Fibroblast of mammary gland (primary cell): ENCODE results near the gene SRRM3.
A peak's percentile ranks its signal among the peaks of the same experiment; 100 is the strongest.
"Not testable (repeated sequence)": the region's sequence is repeated elsewhere in the genome, so short reads cannot be mapped to it uniquely, and the experiment has no call there.

Experiments used
- DNase-seq: peaks from one replicate; pipeline ENCODE4 v3.0.0-alpha.2; 2010; ENCODE audit warnings: low read depth
- H3K4me3 ChIP-seq: 2 replicates; pipeline ENCODE4 v1.5.1; 2011; ENCODE audit warnings: low read depth, mild to moderate bottlenecking, low read length, moderate library complexity; ENCODE audit not compliant: control insufficient read depth
- TF ChIP-seq, protein P1 (sequence below): conservative IDR thresholded peaks from 2 replicates; pipeline ENCODE4 v1.5.1; 2011; ENCODE audit warnings: low read depth, low read length, inconsistent platforms; ENCODE audit not compliant: control insufficient read depth, insufficient read depth

The SRRM3 gene

DNA sequence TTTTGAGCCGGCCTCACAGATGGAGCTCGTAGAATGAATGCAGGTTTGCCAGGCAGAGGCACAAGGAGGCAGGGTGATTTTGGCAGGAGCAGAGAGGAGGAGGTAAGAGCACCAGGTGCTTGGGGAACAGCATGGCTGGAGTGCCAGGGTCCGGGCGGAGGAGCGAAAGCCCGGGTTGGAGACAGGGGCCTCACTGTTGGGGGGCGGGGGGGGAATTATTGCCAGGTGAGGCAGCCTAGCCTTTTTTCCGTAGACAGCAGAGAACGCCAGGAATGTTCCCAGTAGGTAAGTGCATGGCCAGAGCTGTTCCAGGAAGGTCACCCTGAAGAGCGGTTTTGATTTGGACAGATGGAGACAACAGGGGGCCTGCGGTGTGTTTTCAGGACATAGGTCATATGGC lies 9.5 kb downstream of the SRRM3 start:
- TF ChIP-seq, protein P1, sequence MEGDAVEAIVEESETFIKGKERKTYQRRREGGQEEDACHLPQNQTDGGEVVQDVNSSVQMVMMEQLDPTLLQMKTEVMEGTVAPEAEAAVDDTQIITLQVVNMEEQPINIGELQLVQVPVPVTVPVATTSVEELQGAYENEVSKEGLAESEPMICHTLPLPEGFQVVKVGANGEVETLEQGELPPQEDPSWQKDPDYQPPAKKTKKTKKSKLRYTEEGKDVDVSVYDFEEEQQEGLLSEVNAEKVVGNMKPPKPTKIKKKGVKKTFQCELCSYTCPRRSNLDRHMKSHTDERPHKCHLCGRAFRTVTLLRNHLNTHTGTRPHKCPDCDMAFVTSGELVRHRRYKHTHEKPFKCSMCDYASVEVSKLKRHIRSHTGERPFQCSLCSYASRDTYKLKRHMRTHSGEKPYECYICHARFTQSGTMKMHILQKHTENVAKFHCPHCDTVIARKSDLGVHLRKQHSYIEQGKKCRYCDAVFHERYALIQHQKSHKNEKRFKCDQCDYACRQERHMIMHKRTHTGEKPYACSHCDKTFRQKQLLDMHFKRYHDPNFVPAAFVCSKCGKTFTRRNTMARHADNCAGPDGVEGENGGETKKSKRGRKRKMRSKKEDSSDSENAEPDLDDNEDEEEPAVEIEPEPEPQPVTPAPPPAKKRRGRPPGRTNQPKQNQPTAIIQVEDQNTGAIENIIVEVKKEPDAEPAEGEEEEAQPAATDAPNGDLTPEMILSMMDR: no peak
- no peak overlapping the region for H3K4me3 ChIP-seq
- no peak for DNase-seq

DNA sequence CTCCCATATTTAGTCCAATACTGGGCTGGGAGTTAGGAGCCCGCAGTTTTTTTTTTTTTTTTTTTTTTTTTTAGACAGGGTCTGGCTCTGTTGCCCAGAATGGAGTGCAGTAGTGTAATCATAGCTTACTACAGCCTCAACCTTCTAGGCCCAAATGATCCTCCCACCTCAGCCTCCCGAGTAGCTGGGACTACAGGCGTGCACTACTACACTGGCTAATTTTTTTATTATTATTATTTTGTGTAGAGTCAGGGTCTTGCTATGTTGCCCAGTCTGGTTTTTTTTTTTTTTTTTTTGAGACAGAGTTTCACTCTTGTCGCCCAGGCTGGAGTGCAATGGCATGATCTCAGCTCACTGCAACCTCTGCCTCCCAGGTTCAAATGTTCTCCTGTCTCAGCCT lies 13.7 kb downstream of the SRRM3 start:
- DNase-seq, H3K4me3 ChIP-seq: not testable (repeated sequence)

DNA sequence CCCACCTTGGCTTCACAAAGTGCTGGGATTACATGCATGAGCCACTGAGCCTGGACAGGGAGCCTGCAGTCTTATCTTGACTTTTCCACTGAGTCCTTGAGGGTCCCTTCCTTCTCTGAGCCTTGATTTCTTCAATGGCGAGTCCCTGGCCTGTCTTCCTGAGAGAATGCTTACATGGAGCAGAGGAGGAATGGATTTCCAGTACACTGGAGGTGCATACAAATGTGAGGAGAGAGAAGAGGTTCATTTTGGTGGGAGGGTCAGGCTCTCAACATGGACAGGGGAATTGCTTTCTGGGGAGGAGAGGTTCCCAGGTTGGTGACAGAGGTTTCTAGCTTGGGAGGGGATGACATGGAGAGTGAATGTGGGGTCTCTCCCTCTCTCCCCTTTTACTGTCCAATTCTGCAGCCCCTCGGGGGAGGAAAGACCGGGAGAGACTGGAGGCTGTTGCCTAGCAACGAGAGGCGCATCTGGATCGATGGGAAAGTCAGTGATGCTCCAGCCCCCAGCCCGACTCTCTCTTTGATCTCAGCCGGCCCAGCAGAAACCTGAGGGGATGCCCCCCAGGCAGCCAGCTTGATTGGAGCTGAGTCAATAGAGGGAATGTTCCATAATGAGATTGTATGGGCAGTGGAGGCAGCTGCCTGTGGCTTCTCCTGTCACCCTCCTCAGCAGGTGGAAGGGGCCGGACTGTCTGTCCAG lies 14.8 kb downstream of the SRRM3 start:
- DNase-seq: no peak
- H3K4me3 ChIP-seq: no peak overlapping the region
- TF ChIP-seq, protein P1: no peak

DNA sequence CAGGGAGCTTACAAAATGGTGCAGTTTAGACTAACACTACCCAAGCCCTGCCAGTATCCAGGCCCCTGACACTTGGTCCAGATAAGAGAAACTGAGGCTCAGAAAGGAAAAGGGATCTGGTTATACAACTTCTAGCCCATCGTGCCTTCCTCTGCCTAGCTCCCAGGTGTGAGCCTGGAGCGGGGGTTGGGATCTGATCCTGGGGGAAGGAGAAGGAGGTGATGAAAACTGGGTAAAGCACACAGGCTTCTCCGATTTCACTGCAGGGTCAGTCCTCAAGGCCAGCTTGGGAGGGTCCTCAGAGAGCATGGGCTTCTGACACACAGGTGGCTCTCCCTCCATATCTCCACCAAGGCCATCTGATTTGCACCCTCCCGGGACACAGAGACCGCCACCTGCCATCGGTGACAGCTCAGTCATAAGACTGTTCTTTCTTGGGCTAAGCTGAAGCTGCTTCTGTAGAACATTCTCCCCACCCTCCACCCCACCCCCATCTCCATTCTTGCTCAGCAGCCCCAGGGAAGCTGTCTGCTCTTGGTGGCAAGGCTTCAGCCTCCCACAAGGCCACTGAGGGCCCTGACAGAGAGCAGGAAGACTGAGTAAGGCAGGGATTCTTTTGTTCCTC lies 16.4 kb downstream of the SRRM3 start:
- DNase-seq: no peak
- TF ChIP-seq, protein P1: no peak
- no peak overlapping the region for H3K4me3 ChIP-seq

DNA sequence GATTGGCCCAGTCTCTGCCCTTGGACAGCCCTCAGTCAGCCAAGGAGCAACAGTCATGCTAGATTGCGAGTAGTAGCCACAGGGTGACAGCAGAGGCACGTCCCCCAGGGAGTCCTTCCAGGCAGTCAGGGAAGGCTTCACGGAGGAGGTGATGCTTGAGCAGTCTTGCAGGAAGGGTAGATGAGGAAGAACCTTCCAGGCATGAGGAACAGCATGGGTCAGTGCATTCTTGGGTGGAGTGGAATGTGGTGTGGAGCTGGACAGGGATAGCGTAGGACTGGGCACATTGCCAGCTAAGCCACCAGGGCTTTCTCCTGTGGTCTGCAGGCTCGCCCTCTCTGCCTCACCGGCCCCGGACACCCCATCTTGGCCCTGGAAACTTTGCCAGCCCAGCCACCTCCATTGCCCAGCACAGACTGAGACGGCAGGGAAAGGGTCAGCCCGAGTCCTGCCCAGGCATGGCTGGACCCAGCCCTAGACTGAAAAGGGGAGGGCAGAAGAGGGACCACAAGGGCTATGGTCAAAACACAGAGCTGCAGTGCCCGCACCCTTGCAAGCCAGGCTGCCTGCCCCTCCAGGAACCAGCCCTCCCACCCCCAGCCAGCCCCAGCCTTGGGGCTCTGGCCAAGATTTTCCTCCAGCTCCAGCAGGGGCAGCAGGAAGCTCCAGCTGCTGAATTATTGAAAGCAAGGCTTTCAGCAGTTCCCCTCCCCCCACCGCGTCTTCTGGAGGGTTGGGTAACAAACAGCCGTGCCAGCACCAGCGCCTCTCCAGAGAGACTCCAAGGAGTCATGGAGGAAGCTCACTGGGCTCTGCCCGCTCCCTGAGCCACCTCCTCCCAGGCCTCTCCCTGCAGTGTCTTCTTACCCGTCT lies 18.7 kb downstream of the SRRM3 start:
- no peak overlapping the region for H3K4me3 ChIP-seq
- TF ChIP-seq, protein P1: no peak
- peak; percentile 55 for DNase-seq

DNA sequence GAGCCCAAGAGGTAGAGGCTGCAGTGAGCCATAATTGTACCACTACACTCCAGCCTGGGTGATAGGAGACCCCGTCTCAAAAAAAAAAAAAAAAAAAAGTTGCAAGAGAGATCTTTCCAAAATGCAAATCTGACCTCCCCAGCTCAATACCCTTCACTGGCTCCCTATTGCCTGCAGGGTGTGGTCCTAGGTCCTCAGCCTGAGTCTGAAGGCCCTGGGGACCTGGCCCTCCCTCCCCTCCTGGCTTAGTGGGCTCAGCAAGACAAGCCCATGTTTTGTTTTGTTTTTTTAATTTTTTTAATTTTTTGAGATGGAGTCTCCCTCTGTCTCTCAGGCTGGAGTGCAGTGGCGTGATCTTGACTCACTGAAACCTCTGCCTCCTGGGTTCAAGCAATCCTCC lies 20.6 kb downstream of the SRRM3 start:
- no peak overlapping the region for H3K4me3 ChIP-seq
- TF ChIP-seq, protein P1: no peak
- no peak for DNase-seq

DNA sequence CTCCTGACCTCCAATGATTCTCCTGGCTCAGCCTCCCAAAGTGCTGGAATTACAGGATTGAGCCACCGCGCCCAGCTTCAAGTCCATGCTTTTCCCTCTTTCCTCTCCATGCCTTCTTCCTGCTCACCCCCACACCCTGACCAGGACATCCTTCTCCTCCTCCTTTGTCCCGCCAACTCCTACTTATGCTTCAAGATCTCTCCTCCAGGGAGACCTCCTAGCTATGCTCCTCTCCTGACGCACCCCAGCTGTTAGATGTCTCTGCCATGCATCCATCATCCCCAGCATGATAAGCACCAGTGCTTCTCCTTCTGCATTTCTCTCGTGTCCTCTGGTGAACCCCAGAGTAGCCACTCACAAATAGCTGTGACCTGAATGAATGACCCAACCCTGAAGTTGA lies 21.1 kb downstream of the SRRM3 start:
- TF ChIP-seq, protein P1: no peak
- no peak for DNase-seq
- no peak overlapping the region for H3K4me3 ChIP-seq
